Measurements from ENCODE around the gene UQCRQ. TPM values are rescaled to one million over a fixed set of nuclear protein-coding genes. Genes with fewer than 3 reads are reported as not detected.
A peak's percentile ranks its signal among the peaks of the same experiment; 100 is the strongest.
"Not testable (repeated sequence)": the region's sequence is repeated elsewhere in the genome, so short reads cannot be mapped to it uniquely, and the experiment has no call there.

Gene UQCRQ
- total RNA-seq, 1 donor, result 134 TPM

- H3K4me3 ChIP-seq (ENCODE audit: low read depth, low read length), result no peak overlapping the region
- no peak for DNase-seq (ENCODE audit: low read depth)
- TF ChIP-seq CTCF (IDR thresholded peaks at IDR 0.05; ENCODE audit: insufficient read depth, low read depth, low read length), result no peak
These were observed 12.1 kb upstream of the UQCRQ start for GRCh38 chr5:132854301-132854700.

- not testable (repeated sequence) for H3K4me3 ChIP-seq (ENCODE audit: low read depth, low read length); DNase-seq (ENCODE audit: low read depth)
These were observed 11.4 kb upstream of the UQCRQ start for GRCh38 chr5:132854992-132855391.

GRCh38 chr5:132856011-132856410 is 10.4 kb upstream of the UQCRQ start:
- DNase-seq (ENCODE audit: low read depth), result no peak
- H3K4me3 ChIP-seq (ENCODE audit: low read depth, low read length), result no peak overlapping the region
- TF ChIP-seq CTCF (IDR thresholded peaks at IDR 0.05; ENCODE audit: insufficient read depth, low read depth, low read length), result no peak

- no peak overlapping the region for H3K4me3 ChIP-seq (ENCODE audit: low read depth, low read length)
- no peak for DNase-seq (ENCODE audit: low read depth)
- no peak for TF ChIP-seq CTCF (IDR thresholded peaks at IDR 0.05; ENCODE audit: insufficient read depth, low read depth, low read length)
These were observed 6.5 kb upstream of the UQCRQ start for GRCh38 chr5:132859889-132860437.

GRCh38 chr5:132860742-132861141 is 5.7 kb upstream of the UQCRQ start:
- TF ChIP-seq CTCF (IDR thresholded peaks at IDR 0.05; ENCODE audit: insufficient read depth, low read depth, low read length), result no peak
- H3K4me3 ChIP-seq (ENCODE audit: low read depth, low read length), result no peak overlapping the region
- no peak for DNase-seq (ENCODE audit: low read depth)

- no peak for TF ChIP-seq CTCF (IDR thresholded peaks at IDR 0.05; ENCODE audit: insufficient read depth, low read depth, low read length)
- H3K4me3 ChIP-seq (ENCODE audit: low read depth, low read length), result peak overlapping the region; percentile 75
- DNase-seq (ENCODE audit: low read depth), result no peak
These were observed 637 bp upstream of the UQCRQ start for GRCh38 chr5:132865668-132866341.

GRCh38 chr5:132867046-132867451 is 607 bp downstream of the UQCRQ start:
- DNase-seq (ENCODE audit: low read depth), result no peak
- peak overlapping the region; percentile 75 for H3K4me3 ChIP-seq (ENCODE audit: low read depth, low read length)
- TF ChIP-seq CTCF (IDR thresholded peaks at IDR 0.05; ENCODE audit: insufficient read depth, low read depth, low read length), result no peak

Measured in fibroblast of villous mesenchyme (primary cell).